8988T (cell line): ENCODE results near the gene MTHFD1L.

ENCODE experiments used
- DNase-seq: peaks from one replicate; pipeline ENCODE4 v3.0.0; 2011

The MTHFD1L gene

GRCh38 chr6:150866147-150866990, 867 bp downstream of the MTHFD1L start:
- DNase-seq = peak; percentile 86

- DNase-seq = no peak
Measured at GRCh38 chr6:150866991-150867501, 1.5 kb downstream of the MTHFD1L start.

DNA sequence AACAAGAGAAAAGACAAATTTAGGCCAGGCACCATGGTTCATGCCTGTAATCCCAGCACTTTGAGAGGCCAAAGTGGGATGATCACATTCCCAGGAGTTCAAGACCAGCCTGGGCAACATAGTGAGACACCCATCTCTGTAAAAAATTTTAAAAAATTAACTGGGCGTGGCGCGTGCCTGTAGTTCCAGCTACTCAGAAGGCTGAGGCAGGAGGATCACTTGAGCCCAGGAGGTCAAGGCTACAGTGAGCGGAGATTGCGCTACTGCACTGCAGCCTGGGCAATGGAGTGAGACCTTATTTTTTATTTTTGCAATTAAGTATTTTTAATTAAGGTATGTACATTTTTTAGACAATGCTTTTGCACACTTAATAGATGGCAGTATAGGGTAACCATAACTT, 3.3 kb downstream of the MTHFD1L start:
- no peak for DNase-seq

DNA sequence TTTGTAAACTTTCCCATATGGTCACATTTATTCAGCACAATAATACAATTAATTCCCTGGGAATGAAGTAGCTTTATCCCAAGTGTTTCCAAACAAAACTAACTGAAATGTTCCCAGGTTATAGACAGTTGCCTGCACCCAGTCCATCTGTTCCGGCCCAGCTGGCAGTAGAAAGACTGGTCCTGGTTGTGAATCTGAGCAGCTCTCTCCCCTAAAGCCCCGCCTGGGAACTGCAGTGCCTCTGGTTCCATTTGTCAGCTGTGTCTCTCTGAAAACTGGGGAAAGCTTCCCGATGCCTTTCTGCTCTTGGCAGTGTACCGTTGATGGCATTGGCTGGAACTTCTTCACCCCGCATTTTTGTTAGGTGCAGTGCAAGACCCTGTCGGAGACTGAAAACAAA, 8.7 kb downstream of the MTHFD1L start:
- DNase-seq = no peak

DNA sequence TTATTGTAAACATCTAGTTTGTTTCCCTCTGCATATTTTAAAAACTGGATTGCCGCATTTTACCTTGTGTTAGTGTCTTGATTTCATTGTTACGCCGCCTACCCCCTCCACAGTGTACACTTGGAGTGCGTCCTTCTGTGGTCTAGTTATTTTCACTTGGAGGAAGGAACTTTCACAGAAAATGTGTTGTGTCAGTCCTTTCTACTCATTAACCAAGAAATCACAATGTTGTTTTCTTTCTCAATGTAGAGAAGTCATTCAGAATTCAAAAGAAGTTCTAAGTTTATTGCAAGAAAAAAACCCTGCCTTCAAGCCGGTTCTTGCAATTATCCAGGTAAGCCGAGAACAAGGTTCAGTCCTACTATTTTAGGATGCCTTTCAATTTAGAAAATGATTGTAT, 10.3 kb downstream of the MTHFD1L start:
- DNase-seq = no peak

DNA sequence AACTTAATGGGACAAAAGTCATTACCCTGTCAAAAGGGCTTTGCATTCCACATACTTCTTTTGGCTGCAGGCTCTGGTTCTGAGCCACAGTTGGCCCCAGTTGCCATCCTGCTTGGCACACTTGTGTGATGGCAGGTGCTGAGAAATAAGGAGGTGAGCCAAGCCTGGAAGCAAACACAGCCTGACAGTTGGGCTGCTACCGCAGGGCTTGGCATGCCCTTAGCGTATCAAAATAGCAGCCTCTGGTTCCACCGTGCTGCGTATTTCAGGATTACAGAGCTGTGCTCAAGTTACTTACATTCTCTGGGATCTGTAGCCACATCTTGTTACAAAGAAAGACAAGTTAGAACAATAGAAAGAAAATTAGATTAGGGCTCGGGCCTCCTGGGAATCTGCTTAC, 11.1 kb downstream of the MTHFD1L start:
- no peak for DNase-seq

- DNase-seq = no peak
Measured at GRCh38 chr6:150877928-150878327, 12.4 kb downstream of the MTHFD1L start.

GRCh38 chr6:150878347-150879213, 13.1 kb downstream of the MTHFD1L start:
- no peak for DNase-seq

GRCh38 chr6:150880336-150880735, 14.8 kb downstream of the MTHFD1L start:
- DNase-seq = no peak

DNA sequence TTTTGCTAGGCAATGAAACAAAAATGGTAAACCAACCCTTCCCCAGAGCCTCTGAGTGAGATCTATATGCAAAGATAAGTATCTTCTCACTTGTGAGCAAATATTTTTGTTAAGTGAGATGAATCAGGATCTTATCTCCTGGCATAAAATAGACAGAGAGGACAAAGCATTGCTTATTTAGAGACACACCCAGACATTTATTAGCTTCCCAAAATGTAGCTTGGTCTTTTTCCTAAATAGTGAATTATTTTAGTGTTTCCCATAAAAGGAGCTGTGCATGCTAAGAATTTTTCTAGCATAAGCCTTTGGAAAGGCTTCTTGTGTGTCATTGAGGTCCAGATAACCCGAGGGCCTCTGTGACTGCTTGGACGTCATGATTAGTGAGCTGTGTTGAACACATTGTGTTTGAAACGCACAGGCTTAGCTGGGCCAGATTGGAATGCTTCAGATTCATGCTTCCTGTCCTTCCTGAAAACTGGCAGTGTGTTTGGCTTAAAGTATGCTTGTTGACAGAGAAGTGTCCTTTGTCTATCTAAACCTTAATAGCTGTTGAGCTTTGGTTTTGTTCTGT, 16.5 kb downstream of the MTHFD1L start:
- no peak for DNase-seq

- no peak for DNase-seq
Measured at GRCh38 chr6:150883521-150883920, 18.0 kb downstream of the MTHFD1L start.

DNA sequence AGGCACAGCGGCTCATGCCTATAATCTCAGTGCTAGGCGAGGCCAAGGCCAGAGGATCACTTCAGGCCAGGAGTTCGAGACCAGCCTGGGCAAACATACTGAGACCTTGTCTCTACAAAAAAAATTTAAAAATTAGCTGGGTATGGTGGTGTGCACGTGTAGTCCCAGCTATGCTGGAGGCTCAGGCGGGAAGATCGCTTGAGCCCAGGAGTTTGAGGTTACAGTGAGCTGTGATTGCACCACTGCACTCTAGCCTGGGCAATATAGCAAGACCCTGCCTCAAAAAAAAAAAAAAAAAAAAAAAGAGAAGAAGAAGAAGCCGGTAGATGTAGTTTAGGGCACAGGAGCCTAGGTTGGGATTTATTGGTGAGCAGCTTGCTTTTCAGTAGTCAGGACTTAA, 20.7 kb downstream of the MTHFD1L start:
- DNase-seq = no peak

DNA sequence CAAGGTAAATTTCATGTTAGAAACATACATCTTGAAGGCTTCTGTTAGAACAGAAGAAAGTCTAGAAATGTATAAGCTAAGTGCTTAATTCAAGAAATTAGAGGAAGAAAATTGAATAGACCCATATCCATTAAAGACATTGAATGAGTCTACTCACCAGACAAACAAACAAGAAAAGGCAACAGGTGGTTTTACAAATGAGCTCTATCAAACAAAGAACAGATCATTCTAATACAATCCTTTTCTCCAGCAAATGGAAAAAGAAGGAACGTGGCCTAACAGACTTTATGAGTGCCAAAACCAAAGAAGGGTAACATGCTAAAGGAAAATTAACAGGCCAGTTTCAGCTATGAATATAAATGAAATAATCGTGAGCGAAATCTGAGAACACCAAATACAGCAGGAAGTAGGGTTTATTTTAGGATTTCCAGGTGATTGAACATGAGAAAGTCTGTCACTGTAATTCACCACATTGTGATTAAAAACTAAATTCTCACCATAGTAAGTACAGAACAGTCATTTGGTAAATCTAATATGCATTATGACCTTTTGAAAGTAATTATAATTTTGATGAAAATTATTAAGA, 22.6 kb downstream of the MTHFD1L start:
- DNase-seq = no peak

DNA sequence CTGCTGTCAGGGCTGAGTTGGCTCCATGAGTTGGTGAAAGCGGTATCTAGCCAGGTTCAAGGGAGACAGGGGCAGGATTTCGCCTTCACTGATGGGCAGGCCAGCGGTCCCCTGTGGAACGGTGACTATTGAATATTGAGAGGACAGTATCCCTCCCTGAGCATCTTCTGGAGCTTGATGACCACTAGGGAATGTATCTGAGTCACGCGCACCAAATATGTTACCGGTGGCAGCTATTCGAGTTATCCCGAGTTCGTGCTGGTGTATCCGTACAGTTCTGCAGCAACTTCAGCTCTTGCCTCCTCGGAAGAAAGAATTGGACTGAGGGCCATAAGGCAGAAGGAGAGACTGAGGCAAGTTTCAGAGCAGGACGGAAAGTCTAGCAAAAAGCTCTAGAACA, 24.8 kb downstream of the MTHFD1L start:
- no peak for DNase-seq

- no peak for DNase-seq
Measured at GRCh38 chr6:150891888-150892485, 26.5 kb downstream of the MTHFD1L start.

DNA sequence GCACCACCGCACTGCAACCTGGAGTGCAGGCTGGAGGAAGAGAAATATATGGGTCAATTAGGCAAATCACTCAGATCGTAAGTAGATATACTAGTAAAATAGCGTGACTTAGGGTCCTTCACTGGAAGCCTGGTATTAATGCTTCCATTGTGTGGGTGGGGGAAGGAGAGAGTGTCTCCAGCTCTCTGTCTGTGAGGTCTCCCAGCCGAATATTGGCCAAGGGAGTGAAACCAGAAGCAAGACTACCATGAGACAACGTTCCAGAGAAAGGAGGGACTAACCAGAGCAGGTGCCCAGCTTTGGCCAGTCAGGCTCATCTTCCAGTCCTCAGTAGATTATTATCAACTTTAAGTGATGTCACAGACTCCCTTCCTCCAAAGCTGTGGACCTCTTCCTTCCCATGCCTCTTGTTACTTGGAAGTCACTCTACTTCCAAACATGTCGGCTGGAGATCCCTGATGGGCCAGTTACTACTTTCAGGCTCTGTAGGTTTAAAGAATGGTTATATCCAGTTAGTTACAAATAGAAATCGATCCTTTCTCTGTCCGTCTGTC, 28.8 kb downstream of the MTHFD1L start:
- no peak for DNase-seq

- no peak for DNase-seq
Measured at GRCh38 chr6:150894935-150895552, 29.5 kb downstream of the MTHFD1L start.

- no peak for DNase-seq
Measured at GRCh38 chr6:150895928-150896632, 30.6 kb downstream of the MTHFD1L start.

DNA sequence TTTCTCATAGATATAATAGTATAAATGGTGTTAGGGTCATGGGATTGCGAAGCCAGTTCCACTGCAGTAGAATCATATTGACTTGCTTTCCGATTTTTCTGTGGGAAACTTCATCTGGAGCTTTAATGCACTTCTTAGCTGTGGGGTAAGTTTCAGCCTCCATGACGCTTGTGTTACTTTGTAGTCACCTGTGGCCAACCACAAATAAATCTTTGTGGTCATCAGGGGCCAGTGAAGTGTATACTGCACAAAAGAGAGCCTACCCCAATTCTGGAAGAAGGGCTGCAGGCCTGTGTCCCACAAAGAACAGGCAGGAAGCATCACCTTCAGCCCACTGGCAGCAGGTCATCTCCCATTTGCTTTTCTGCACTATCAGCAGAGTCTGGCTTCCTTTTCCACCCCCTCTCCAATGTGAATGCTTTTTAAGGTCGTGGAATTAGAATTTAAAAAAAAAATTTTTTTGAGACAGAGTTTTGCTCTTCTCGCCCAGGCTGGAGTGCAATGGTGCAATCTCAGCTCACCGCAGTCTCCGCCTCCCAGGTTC, 32.0 kb downstream of the MTHFD1L start:
- no peak for DNase-seq

- DNase-seq = no peak
Measured at GRCh38 chr6:150898399-150899170, 33.1 kb downstream of the MTHFD1L start.
